LNCAP (cell line): ENCODE measurements around the gene GOSR1.

Experiments
- TF ChIP-seq, protein P1 (sequence below): fragments of 450-650 bp; IDR thresholded peaks from 2 replicates; pipeline ENCODE4 v1.5.1; 2017; ENCODE audit warnings: mild to moderate bottlenecking

Gene GOSR1

DNA sequence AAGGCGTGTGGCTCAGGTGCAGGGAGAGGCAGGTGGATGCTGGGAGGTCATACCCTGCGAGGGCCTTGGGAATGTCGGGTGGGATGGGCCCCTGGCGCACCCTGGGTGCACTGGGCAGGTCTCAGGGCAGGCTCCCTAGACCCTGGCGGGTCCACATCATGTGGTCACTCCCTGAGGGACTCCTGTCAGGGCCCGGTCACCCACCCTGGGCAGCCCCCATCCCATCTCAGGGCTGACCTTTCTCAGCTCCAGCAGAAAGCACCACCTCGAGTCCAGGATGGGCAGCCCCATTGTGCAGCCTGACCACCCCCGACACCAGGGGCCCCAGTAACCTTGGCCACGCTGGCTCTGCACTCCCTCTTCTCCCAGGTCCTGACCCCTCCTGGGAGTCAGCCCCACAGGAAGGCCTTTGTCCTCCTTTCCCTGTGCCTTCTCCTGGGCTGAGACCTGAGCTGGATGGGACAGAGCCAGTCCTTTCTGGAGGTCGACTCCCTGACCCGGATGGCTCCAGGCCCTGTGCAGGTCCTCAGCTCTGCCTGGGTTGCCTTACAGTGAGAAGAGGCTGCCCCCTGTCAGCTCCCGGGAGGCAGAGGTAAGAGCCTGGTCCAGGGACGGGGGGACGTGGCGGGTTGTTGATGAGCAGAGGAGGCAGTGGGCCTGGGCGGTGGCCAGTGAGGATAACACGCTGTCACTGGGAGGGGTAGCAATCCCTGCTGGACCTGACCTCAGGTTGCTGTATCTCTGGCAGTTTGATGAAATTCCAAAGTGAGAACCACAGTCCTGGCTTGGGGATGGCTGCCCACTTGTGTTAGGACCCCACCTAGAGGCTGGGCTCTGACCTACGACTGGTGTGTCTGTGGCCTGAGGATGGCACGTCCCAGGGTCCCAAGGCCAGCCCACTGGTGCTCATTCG is 77.9 kb downstream of the GOSR1 start:
- TF ChIP-seq, protein P1, sequence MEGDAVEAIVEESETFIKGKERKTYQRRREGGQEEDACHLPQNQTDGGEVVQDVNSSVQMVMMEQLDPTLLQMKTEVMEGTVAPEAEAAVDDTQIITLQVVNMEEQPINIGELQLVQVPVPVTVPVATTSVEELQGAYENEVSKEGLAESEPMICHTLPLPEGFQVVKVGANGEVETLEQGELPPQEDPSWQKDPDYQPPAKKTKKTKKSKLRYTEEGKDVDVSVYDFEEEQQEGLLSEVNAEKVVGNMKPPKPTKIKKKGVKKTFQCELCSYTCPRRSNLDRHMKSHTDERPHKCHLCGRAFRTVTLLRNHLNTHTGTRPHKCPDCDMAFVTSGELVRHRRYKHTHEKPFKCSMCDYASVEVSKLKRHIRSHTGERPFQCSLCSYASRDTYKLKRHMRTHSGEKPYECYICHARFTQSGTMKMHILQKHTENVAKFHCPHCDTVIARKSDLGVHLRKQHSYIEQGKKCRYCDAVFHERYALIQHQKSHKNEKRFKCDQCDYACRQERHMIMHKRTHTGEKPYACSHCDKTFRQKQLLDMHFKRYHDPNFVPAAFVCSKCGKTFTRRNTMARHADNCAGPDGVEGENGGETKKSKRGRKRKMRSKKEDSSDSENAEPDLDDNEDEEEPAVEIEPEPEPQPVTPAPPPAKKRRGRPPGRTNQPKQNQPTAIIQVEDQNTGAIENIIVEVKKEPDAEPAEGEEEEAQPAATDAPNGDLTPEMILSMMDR: no peak

GRCh38 chr17:30555942-30556341 is 78.7 kb downstream of the GOSR1 start:
- TF ChIP-seq, protein P1: no peak

DNA sequence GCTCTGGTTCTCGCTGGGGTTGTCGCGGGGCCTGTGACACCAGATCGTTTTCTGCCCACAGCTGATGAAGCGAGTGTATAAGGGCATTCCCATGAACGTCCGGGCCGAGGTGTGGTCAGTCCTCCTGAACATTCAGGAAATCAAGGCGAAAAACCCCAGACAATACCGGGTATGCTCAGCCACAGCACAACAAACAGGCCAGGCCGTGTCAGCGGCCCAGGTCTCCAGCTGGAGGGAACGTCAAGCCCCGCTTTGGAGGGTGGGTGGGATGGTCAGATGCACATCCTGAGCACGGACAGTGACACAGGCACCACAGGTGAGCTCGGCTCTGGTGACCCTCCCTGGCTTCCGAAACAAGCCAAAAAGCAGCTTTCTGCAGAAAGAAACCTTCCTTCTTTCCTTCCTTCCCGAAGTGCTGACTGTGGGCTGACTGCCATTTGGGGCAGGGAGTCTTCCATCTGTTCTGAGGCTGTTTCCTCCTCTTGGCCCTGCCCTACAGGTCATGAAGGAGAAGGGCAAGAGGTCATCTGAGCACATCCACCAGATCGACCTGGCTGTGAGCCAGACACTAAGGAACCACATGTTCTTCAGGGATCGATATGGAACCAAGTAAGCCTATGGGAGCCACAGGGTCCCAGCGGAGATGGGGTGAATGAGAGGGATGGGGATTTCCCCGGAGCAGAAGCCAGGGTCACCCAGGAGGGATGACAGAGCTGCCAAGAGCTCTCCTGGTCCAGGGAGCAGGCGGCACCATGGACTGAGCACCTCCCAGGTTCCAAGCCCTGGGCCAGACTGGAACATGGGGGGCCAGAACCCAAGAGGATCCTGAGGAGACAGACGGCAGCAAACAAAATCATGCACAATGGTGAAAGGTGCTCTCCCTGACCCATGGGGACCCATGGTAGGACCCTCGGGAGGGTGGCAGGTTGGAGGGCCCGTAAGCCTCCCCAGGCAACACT is 79.4 kb downstream of the GOSR1 start:
- TF ChIP-seq, protein P1: no peak

DNA sequence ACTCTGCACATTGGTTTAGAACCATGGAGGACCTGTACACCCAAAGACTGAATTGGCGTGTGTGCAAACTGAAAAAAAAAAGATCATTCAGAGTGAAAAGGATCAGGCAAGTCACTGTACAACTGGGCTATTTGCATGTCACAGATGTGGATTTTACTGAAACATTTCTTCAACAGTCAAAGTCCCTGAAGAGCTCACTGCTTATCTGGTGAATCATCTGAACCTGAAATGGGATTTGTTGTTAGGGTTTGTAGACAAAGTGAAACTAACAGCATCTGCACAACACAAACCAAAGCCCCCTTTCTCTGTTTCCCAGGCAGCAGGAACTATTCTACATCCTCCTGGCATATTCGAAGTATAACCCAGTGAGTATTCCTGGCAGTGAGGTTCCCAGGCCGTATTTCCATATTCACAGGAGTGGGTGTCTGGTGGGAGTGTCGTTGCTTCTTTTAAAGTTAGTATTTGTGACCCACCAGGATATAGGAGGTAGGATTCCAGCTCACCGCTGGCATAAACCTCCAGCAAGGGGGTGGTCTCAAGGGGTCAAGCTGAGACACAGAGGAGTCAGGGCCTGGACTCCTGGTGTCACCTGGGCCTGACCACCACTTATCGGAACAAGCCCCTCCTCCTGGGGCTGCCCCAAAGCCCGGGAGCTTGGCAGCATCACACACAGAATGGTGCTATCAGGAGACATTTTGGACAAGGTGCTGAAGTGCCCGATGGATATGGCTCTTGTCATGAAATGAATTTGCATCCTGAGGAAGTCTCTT is 80.9 kb downstream of the GOSR1 start:
- TF ChIP-seq, protein P1: no peak

GRCh38 chr17:30558686-30559545 is 81.7 kb downstream of the GOSR1 start:
- TF ChIP-seq, protein P1: no peak

GRCh38 chr17:30559656-30560055 is 82.4 kb downstream of the GOSR1 start:
- TF ChIP-seq, protein P1: no peak
